CD4-positive, alpha-beta T cell treated with Interferon alpha-2 for 1 hour (primary cell): ENCODE data around the gene TGFBI.

Source experiments
- DNase-seq, 2 donors: peaks; one replicate each; pipeline ENCODE4 v3.0.0-alpha.2; 2020 to 2022

The TGFBI gene

GRCh38 chr5:136028782-136029742, at the start of gene TGFBI:
Gene TGFBI, plus strand, starts transcription at chr5:136028988. Its CDS starts 68 bp downstream, at chr5:136029056.
- DNase-seq, result peak; percentile 31 to 43

GRCh38 chr5:135978993-135979392, 49.8 kb upstream of the TGFBI start:
- DNase-seq, result no peak

DNA sequence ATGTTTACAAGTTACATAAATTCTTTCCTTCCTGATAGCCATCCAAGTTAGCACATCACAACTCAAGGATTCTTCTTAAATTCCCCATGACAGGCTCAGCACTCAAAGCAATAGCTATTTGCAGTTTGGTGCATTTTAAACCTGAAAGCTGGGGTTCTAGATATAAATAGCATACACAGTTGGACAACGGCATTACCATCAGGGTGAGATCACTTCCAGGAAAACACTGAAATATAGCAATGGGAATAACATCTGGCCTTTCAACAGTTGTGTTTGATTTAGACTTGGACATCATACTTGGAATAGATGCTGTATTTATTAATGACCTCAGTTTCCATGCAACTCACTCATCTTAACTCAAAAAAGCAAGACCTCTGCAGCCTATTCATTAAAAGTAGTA, 49.3 kb upstream of the TGFBI start:
- no peak for DNase-seq

DNA sequence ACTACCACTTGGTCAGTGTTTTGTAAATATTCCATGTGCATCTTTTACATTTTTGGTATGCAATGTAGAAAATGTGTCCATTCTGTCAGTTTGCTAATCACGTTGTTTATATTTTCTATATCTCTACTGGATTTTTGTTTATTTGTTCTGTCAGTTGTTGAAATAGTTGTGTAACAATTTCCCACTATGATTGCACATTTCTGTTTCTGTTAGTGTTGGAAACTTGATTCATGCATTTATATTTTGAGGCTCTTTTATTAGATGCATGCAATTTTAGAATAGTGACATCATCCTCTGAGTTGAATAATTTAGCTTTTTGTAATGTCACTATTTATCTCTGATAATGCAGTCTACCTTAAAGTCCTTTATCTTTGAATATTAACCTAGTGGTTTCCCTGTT, 48.2 kb upstream of the TGFBI start:
- no peak for DNase-seq

GRCh38 chr5:135985951-135986350, 42.8 kb upstream of the TGFBI start:
- no peak for DNase-seq

DNA sequence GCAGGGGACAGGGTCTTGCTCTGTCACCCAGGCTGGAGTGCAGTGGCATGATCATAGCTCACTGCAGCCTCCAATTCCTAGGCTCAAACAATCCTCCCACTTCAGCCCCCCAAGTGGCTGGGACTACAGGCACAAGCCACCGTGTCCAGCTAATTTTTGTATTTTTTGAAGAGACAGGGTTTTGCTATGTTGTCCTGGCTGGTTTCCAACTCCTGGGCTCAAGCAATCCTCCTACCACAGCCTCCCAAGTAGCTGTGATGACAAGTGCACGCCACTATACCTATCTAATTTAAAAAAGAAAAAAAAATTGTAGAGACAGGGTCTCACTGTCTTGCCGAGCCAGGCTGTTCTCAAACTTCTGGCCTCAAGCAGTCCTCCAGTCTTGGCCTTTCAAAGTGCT, 42.4 kb upstream of the TGFBI start:
- no peak for DNase-seq

DNA sequence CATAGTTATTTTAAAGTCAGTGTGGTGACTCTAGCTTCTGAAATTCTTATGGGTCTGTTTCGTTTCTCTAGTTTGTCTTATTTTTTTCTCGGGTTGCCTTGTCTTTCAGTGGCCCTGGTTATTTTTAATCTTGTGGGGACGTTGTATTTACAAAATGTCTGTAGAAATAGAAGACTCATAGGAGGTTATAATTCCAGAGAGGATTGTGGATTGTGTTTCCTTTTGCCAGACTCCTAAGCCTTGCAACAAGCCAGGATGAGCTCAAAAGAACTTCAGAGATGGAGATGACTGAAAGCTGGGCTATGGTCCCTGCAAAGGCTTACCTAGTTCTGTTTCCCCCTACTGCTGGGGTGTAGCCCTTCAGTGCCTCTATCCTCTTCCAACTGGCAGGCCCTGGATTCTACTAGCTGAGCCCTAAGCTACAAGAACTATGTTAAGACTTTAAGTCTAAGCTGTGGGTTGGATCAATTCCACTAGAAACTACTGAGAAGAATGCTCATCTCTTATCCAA, 41.8 kb upstream of the TGFBI start:
- DNase-seq, result no peak

- no peak for DNase-seq
Measured at GRCh38 chr5:135988546-135988945, 40.2 kb upstream of the TGFBI start.

- DNase-seq, result no peak
Measured at GRCh38 chr5:135989686-135990085, 39.1 kb upstream of the TGFBI start.

DNA sequence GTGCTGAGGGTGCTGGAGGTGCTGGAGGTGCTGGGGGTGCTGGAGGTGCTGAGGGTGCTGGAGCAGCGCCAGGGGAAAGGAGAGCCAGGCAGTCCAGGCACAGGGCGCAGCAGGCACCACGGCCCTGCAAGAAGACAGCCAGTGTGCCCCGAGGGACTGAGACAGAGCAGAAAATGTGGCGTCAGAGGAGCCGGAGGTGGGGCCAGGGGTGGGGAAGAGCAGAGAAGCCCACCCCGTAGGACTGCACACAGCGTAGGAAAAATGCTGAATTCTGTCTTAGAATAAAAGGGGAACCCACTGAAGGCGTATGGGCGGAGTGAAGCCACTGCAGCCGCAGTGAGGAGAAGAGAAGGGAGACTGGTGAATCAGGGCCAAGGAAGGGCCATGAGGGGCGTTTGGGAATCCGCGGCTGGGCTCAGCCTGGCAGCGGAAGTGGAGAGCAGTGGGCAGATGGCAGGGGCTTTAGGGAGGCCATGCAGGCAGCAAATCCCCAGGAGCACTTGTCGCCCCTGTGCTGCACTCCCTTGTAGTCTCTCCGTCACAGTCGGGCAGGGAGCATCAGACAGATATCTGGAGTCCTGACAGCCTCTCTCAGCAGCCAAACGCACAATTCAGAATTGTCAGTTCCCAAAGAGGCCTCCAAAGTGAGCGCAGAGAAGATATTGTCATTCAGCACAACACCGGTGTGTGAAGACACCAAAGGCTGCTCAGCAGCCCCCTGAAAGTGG, 38.1 kb upstream of the TGFBI start:
- DNase-seq, result no peak

- DNase-seq, result no peak
Measured at GRCh38 chr5:135991429-135991828, 37.4 kb upstream of the TGFBI start.

DNA sequence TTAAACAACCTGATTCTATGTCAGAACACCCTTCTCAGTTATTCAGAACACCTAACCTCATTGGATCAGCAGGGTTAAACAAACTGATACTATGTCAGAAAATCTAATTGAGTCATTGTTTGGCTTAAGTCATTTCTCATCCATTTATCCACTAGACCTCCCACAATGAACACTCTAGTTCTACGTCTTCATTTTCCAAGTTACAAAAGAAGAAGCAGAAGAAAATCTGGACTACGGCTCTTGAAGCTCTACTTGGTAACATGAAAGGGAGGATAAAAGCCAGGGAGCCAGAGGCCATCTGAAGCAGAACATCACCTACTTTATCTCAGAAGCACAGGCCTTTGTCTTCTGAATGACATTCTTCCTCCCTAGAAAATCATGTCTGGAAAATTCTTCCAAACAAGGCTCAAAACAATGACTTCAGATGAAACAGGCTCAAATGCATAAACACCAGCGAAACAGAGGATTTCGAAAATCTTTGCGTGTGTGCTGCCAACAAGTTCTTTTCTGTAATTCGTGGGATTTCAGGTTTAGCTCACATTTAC, 35.4 kb upstream of the TGFBI start:
- DNase-seq, result no peak

DNA sequence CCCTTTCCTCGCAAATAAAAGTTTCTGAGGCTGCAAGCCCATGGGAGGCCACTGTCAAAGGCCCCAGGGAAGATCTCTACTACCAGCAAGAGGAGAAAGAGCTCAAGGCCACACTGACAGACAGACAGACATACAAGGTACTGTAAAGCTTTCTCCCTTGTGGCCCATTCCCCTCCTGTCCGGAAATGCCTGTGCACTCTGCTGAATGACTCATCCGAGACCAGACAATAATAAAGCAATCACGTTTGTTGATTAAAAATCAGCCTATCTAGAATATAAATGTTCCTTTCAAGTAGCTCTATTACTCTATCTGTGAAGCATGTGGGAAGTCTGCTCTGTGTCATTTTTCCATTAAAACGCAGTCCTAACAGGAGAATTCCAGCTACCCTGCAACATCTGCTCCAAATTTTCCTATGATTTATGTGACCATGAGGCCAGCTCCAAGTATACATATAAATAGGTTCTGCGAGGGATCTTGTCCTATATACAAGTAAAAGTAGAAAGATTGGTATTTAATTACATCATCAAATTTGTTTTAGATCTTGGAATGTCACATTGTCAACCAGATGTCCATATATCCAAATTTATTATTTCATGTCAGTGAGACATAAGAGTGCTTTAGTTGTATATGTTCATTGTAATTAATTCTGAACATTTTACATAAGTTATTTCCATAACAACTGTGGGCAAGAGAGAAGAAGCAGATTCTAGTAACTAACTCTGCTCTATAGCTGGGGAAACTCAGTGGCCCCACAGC, 34.7 kb upstream of the TGFBI start:
- no peak for DNase-seq

DNA sequence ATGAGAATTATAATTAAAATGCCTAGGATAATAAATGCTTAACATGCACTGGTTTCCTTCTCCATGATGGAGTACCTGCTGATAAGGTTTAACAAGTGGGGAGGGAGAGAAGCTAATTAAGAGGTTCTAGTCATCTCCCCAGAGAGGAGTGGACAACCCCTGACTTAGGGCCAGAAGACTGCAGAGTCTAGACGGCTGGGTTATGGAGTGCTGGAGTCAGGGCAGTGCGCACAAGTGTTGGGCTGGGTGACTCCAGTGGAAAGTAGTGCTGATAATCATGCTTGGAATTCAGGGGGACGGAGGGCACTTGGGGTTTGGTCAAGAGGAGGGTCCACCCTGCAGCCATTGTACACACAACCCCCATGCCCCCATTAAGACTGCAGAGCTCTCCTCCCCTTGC, 32.8 kb upstream of the TGFBI start:
- DNase-seq, result no peak

GRCh38 chr5:135996611-135997010, 32.2 kb upstream of the TGFBI start:
- DNase-seq, result no peak

DNA sequence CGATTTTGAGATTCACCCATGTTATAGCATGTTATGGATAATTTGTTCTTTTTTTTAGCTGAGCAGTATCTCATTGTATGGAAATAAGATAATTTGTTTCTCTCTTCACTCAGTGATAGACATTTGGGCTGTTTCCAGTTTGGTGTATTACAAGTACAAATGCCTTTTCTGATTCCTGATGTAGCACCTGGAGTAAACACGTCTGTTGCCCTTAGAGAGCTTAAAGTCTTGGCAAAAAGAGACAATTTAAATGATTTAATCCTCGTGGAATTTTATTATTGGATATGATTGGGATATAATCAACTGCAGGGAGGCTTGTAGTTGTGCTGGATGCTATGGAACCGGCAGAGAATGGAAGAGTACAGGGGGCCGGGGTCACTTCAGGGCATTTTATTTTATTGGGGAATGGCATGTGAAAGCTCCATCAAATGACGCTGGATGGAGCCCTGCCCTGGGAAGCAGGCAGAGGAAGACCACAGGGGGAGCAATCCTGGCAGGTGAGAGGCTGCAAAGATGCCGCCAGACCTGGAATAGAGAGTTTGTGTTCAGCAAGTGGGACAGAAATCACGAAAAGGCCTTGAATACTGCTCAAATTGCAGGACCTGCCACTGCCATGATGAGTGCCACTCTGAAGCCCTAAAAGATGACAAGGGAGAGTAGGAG, 31.0 kb upstream of the TGFBI start:
- no peak for DNase-seq

DNA sequence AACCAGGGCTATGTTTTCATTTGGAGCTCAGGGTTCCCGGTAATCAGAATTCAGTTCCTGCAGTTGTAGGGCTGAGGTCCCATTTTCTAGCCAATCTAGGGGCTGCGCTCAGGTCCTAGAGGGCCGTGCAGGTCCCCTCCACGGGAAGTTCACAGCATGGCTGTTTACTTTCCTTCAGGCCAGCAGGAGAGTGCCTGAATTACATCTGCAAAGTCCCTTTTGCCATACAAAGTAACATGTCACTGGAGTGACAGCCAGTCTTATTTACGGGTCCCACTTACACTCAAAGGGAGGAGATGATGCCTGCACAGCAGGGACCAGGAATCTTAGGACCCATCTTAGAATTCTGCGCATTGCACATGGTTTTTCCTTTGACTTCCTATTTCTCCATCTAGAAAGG, 29.9 kb upstream of the TGFBI start:
- no peak for DNase-seq

DNA sequence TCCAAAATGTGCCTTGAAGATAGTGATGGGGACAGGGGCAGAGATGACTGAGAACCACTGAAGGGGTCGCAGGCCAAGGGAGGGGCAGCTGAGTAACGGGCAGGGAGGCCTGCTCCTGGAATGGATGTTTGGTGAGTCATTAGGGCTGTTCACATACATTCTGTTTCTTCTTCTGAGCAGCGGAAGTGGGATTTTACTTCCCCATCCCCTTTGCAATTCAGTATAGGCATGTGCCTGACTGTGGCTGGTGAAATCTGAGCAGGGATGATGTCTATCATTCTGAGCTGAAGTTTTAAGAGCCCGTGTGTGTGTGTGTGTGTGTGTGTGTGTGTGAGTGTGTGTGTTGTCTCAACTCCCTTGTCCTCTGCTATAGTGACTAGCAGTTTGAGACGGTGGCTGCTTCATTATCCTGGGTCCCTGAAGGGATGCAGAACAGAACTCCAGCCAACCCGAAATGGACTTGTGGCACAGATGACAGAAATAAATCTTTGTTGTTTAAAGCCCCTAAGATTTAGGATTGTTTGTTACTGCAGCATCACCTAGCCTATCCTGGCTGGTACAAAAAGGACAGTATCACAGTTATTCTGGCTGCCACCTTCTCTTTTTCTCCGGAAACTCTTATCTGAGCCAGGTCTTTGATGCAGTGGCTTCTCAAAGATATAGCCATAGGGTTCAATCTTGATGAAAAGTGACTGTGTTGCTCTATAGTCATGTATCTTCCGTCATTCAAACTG, 29.2 kb upstream of the TGFBI start:
- DNase-seq, result peak in 1 of 2 donors; percentile 31

GRCh38 chr5:136000147-136000546, 28.6 kb upstream of the TGFBI start:
- DNase-seq, result no peak

DNA sequence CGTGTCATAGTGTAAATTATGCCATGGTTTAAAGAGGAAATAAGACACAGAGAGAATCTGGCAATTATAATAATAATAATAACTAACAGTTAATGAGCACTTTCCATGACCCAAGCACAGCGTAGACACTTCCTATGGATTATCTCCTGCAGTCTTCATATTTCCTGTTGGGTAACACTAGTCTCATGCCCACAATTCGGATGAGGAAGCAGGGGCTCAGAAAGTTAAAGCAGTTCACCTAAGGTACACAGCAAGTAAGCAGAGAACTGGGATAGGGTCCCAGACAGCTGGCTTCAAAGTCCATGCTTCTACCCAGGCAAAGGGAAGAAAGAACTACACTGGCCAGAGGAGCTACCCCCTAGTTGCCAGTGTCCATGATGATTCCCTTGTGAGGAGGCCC, 27.9 kb upstream of the TGFBI start:
- DNase-seq, result no peak

GRCh38 chr5:136001466-136001981, 27.3 kb upstream of the TGFBI start:
- DNase-seq, result no peak
